DOHH2 (cell line): ENCODE results near the gene CPN2.

Experiments used
- CTCF ChIP-seq: fragments of 200-600 bp; sonication (generic); IDR thresholded peaks from one replicate; pipeline ENCODE4 v1.5.1; 2014; ENCODE audit warnings: antibody characterized with exemption, mild to moderate bottlenecking, low read depth, low read length; ENCODE audit not compliant: poor library complexity, severe bottlenecking
- EZH2phosphoT487 ChIP-seq: fragments of 200-600 bp; sonication (generic); IDR thresholded peaks from 2 replicates; pipeline ENCODE4 v1.6.1; 2017; ENCODE audit warnings: borderline replicate concordance, mild to moderate bottlenecking, antibody characterized with exemption, low read length, moderate library complexity, mixed read lengths

GRCh38 chr3:194396859-194397756, 46.0 kb upstream of the CPN2 start:
- TF ChIP-seq CTCF (no peak), EZH2phosphoT487 (no peak)
